Measurements from ENCODE around the gene ZNF362.
"Not testable (repeated sequence)": the region's sequence is repeated elsewhere in the genome, so short reads cannot be mapped to it uniquely, and the experiment has no call there.

Gene ZNF362

DNA sequence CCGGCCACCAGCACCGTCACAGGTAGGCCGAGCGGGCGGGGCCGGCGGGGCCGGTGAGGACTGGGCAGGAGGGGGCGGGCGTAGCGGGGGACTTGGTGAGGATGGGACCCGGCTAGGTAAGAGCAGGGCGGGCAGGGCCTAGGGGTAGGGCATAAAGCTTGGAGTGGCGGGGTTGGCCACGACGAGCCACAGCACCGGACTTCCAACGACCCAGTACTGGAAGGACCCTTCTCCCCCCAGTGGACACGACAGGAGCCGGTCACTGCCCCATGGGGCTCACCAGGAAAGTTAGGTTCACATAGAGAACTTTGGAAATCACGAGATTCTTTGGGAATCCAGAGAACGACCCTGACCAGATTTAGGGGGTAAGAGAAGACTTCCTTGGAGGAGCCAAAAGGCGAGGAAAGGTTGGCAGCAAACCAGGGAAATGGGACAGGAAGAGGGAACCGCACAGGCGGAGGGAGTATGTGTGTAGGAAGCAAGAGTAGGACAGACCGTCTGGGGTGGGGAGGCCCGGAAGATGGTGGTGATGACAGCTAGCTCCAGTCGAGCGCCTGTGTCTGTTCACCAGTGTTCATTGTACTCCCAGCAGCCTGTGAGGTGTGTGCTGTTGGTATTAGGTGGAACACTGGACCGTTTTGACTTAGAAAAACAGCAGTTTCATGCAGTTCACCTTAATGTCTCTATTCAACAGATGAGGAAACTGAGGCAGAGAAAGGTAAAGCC is 20.4 kb downstream of the ZNF362 start:
- intact Hi-C loops (cut with DNase I), result no loop called here
- no peak for DNase-seq

DNA sequence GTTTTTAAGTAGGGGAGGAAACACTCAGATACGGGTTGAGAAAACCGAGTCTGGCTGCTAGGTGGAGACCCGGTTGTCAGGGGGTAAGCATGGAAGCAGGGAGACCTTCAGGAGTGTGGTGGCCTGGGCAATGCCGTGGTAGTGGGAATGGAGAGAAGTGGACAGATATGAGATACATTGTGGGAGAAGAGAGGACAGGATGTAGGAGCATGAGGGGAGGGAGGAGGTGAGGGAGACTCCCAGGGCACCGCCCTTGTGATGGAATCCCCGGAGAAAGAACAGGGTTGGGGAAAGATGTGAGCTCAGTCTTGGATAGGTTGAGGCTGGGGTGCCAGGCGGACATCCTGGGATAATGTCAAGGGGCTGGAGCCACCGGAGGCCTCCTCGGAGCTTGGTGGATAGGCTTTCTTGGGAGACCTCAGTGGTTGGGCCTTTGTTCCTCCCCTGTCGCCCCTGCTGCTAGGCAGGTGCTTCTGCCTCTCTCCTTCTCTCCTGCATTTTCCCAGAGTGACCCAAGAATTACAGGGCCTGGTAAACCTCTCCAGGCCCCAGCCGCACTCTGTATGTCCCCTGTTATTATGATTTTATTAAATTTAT is 21.3 kb downstream of the ZNF362 start:
- no peak for DNase-seq
- intact Hi-C loops (cut with DNase I), result no loop called here

DNA sequence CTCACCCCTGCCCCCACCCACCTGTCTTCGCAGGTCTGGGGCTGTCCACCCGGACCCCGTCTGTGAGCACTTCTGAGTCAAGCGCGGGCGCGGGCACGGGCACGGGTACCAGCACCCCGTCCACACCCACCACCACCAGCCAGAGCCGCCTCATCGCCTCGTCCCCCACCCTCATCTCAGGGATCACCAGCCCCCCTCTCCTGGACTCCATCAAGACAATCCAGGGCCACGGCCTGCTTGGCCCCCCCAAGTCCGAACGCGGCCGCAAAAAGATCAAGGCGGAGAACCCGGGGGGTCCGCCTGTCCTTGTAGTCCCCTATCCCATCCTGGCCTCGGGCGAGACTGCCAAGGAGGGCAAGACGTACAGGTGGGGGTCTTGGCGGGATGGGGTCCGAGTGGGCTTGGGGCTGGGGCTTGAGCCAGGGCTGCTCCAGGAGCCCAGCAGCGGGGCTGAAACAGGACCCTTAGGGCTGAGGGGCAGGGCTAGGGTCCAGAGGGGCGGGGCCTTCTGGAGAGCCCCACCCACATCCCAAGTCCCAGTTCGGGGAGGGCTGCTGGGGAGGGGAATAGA is 23.9 kb downstream of the ZNF362 start:
- intact Hi-C loops (cut with DNase I), result no loop called here
- peak in 1 of 42 donors; percentile 30 for DNase-seq

DNA sequence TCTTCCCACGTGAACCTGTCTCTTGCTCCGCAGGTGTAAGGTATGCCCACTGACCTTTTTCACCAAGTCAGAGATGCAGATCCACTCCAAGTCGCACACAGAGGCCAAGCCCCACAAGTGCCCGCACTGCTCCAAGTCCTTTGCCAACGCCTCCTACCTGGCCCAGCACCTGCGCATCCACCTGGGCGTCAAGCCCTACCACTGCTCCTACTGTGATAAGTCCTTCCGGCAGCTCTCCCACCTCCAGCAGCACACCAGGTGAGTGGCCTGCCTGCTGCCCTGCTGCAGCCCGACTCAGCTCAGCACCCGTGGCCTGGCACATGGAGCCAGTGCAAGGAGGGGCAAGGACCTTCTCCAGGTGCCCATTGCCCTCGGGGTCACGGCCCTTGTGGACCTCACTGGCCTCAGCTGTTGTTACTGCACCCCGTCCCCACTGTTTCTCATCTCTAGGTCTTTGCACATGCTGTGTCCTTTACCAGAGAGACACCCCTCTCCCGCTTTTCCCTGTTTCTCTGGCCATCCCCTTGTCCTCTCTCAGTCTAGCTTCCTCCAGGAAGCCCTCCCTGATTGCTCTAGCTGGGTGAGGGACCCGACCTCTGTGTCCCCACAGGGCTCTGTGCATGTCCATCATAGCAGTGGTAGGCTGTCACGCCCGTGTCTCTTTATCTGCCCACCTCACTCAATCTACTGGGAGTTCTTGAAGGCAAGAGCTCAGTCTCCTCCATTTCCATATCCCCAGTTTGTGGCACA is 25.4 kb downstream of the ZNF362 start:
- DNase-seq, result peak in 1 of 42 donors; percentile 13
- intact Hi-C loops (cut with DNase I), result no loop called here

DNA sequence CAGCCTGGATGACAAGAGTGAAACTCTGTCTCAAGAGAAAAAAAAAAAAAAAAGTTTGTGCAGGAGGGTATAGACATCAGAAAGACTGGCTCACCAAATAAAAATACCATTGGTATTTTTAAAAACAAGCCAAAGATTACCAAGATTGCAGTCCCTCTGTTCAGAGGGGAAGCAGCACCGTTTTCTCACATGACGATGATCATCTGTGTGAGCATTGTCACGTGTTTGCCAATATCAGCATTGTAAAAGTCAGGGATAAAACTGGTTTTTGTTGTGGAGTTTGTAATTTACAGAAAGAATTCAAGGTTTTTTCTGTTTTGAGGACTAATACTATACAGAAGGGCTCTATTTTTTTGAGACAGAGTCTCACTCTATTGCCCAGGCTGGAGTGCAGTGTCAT is 26.5 kb downstream of the ZNF362 start:
- intact Hi-C loops (cut with DNase I), result no loop called here

DNA sequence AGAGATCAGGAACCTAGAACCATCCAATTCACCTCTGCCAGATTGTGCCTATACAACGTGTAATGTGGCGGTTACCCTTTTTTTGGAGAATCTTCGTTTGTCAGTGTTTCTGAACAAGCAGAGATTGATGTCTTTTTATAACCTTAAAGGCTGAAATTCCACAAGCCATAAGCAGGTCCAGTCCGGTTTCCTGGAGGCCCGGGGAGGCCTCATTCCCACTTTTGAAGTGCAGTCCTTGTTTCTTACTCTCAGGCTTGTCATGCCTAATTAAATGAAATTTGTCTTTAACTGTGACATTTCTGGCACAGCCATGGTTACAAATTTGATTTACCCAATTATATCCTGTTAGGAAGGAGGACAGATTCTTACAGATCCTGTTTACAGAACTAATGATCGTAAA is 27.8 kb downstream of the ZNF362 start:
- DNase-seq, result peak in 1 of 42 donors; percentile 22
- intact Hi-C loops (cut with DNase I), result no loop called here

More for the DNA sequence above, 26.5 kb downstream of the ZNF362 start:
- no peak for DNase-seq

DNA sequence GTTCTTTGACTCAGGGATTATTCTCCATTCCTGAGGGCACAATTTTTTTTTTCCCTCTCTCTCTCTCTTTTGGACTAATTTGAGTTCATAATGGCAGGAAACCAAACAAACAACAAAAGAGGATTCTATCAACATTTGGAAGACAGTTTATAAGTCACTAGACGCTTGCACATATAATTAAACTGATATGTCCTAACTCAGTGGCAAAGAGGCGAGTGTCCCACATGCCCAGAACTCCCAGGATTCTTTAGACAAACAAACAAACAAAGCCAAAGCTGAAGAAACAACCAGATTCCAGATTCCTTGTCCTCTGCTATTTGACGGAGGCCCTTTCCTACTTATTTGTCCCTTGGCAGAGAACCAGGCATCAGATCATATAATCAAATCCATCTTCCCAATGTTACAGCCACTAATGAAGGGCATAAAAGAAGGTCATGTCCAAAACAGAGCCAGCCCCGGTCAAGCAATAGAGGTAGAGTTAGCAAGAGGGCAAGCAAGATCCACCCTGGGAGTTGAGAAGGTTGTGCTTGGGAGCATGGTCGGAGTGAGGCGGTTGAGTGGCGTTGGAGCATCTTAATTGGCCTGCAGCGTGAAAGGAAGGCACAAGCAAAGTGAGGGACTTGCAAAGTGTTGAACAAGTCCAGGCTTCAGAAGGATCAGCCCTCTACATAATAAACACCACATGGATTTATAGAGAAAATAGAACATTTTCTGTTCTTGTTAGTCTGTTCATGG is 30.3 kb downstream of the ZNF362 start:
- intact Hi-C loops (cut with DNase I), result no loop called here
- no peak for DNase-seq

DNA sequence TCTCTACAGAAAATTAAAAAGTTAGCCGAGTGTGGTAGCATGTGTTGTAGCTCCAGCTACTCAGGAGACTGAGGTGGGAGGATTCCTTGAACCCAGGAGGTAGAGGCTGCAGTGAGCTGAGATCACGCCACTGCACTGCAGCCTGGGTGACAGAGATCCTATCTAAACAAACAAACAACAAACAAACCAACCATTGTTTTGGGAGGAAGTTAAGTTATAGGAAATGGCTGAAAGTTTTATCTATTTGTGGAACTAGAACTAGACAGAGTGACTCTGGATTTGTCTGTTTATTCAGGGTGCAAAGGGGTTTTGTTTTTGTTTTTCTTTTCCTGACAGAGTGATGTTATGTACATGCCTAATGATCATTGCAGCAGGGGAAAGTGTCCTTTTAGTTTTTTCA is 31.0 kb downstream of the ZNF362 start:
- intact Hi-C loops (cut with DNase I), result no loop called here
- no peak for DNase-seq

DNA sequence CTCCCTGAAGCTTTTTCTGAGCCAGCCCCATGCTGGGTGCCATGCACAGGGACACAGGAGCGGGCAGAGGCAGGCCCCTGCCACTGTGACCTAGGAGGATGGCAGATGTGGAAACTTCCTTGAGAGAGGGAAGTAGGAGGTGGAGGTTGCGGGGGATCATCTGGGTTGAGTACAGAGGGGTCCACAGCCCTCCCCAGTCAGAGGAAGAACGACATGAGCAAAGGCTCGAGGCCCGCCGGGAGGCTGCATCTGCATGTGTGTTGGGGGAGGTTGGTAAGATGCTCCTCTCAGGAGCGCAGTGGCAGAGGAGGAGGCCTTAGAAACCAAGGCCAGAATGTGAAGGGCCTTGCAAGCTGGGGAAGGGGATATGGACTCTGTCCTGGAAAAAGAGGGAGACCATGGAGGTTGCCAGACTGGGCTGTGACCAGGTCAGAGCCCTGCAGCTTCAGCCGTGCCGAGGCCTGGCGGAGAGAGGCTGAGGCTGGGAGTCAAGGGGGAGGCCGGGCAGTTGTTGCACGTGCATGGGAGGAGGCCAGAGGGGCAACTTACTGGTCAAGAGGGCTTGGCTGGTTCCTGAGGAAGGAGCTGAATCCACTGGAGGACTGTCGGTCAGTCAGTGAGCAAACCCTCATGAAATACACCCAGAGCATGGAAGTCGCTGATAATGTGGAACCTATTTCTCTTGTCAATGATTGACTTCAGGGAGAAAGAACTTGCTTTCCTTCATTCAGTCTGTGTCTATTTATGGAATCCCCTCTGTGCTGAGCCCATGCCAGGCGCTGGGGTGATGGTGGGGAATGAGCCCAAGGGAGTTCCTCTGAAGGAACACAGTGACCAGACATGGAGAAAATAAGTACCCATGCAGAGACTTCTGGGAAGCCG is 32.9 kb downstream of the ZNF362 start:
- intact Hi-C loops (cut with DNase I), result no loop called here
- DNase-seq, result peak in 3 of 42 donors; percentile 42 to 54 (median 46)

DNA sequence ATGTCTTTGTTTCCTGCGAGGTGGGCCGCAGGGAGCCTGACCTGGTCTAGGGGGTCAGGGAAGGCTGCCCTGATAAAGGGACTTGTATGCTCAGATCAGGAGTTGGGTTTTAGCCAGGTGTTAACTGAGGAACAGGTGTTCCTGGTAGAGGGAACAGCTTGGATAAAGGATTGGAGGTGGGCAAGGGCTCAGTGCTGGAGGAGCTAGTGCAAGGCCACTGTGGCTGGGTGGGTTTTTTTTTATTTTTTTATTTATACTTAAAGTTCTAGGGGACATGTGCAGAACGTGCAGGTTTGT is 33.5 kb downstream of the ZNF362 start:
- no peak for DNase-seq
- intact Hi-C loops (cut with DNase I), result no loop called here

DNA sequence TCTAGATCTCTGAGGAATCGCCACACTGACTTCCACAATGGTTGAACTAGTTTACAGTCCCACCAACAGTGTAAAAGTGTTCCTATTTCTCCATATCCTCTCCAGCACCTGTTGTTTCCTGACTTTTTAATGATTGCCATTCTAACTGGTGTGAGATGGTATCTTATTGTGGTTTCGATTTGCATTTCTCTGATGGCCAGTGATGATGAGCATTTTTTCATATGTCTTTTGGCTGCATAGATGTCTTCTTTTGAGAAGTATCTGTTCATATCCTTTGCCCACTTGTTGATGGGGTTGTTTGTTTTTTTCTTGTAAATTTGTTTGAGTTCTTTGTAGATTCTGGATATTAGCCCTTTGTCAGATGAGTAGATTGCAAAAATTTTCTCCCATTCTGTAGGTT is 34.3 kb downstream of the ZNF362 start:
- intact Hi-C loops (cut with DNase I); DNase-seq: not testable (repeated sequence)

DNA sequence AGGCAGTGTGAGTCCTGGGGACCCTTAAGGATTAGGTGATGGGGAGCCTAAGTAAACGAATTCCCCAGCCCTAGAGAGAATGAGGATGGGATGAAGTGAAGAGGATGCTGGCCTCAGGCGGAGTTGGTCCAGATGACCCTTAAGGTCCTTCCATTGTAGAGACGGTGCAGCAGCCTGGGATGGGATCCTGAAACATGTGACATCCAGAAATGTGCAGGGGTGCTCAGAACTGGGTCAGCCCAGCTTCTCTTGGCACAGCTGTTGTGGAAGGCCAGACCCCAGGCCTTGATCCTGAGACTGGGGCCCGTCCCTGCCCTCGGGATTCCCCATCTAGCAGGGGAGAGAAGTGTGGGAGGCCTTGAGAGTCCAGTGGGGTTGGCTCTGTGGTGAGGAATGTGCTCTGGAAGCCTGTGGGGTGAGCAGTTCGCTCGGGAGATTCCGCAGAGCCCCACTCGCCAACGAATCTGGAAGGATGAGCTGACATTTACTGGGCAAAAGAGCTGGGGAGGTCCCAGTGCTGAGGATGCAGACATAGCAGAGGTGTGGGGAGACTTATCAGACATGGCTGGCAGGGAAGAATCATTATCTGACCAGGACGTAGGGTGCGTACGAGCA is 36.5 kb downstream of the ZNF362 start:
- peak in 2 of 42 donors; percentile 5 to 13 for DNase-seq
- intact Hi-C loops (cut with DNase I), result no loop called here

DNA sequence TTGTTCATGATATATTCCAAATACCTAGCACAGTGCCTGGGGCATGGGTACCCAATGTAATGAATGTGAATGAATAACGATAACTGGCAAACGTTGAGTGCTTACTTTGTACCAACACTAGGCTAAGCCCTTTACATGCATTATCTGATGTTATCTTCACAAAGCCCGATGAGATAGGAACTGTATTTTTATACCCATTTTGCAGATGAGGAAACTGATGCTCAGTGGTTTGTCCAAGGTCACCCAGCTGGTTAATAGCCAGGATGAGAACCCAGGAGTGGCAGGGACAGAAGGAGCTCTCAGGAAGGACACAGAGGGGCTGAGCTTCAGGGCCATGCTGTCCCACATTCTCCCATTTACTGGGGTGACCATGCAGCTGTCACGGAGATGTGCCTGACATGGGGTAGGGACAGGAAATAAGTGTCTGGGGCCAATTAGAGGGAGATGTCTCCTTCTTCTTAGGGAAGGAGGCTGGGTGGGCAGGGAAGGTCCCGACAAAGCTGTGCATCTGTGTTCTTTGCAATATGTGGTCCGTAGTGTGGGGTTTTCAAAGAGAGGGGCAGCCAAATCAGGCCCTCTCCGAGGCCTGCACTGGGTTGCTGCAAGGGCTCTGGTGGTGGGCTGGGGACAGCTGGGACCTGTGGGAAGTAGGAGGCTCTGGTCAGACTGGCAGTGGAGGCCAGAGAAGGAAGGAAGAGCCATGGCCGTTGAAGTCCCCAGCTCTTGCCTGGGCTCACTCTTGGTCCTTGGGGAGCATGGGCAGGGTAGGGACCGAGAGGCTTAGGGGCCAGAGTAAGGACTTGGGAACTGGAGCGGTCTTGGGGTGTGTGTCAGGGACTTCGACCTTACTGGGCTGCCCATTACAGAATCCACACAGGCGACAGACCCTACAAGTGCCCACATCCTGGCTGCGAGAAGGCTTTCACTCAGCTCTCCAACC is 38.0 kb downstream of the ZNF362 start:
- peak in 1 of 42 donors; percentile 10 for DNase-seq
- intact Hi-C loops (cut with DNase I), result loop anchor here (2.0 kb wide), 2 partner anchors 72 to 176 kb away; no protein-coding TSS in a partner anchor

DNA sequence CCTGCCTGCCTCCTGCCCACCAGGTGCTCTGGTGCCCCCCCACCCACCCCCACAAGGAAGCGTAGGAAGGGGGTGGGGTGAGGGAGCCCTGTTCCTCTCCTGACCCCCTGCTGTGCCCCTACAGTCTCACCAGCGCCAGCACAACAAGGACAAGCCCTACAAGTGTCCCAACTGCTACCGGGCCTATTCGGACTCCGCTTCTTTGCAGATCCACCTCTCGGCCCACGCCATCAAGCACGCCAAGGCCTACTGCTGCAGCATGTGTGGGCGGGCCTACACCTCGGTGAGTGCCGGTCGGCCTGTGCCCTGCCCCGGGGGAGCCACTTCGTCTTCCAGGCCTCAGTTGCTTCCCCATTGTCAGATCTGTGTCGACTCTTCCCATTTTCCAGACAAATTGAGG is 38.7 kb downstream of the ZNF362 start:
- DNase-seq, result peak in 4 of 42 donors; percentile 19 to 49 (median 34)
- intact Hi-C loops (cut with DNase I), result loop anchor here (2.0 kb wide), 2 partner anchors 72 to 176 kb away; no protein-coding TSS in a partner anchor

DNA sequence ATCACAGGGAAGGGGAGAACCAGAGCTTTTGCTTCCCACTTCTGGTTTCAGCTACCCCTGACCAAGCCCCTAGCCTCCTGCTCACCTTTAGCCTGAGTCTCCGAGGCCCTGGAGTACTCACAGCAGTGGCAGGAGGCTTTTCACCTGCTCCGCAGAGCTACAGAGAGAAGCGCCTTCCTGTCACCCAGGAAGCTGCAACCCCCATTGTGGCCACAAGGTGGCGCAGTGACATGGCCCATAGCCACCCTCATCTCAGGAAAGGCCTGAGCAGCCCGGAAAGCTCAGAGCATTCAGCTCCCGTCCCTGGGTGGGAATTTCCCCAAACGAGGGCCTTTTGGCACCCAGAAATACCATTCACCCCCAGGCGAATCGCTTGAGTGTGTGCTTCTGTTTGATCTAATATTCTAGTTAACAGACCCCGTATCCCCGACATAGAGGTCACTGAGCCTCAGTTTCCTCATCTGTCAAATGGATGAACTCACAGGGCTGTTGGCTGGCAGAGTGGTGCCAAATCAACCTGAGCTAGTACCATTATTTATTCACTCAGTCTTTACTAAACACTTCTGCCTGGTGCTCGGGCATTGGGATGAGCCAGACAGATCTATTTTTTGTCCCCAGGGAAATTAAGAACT is 39.3 kb downstream of the ZNF362 start:
- intact Hi-C loops (cut with DNase I), result loop anchor here (2.0 kb wide), 2 partner anchors 71 to 175 kb away; no protein-coding TSS in a partner anchor
- peak; percentile 59 to 98 (median 93) for DNase-seq

DNA sequence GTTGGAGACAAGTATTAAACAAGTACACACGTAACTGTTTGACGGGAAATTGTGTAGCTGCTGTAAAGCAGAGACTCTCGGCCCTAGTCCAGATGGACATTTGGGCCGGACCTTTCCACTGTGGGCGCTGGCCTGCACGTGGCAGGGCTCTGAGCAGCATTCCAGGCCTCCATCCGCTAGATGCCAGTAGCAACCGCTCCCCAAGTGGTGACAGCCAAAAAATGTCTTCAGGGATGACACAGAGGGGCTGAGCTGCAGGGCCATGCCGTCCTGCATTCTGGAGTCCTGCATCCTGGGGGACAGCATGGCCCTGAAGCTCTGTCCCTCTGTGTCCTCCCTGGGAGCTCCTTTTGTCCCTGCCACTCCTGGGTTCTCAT is 39.8 kb downstream of the ZNF362 start:
- intact Hi-C loops (cut with DNase I), result no loop called here
- peak in 2 of 42 donors; percentile 16 to 23 for DNase-seq
